Liver (tissue), 9 donors: ENCODE measurements around the gene DDX1. TPM values are rescaled to one million over a fixed set of nuclear protein-coding genes. Genes with fewer than 3 reads are reported as not detected.
"Not testable (repeated sequence)": the region's sequence is repeated elsewhere in the genome, so short reads cannot be mapped to it uniquely, and the experiment has no call there.

Experiments used
- DNase-seq: peaks from one replicate; pipeline ENCODE4 v3.0.0-alpha.2; 2017; ENCODE audit warnings: low spot score
- H3K27ac ChIP-seq, 2 donors: one replicate each; pipeline ENCODE4 v1.7.0; 2013; ENCODE audit warnings: inconsistent platforms in 2 of 2, low read length in 2 of 2, control low read depth in 1 of 2, low read depth in 1 of 2, mild to moderate bottlenecking in 1 of 2
- H3K27me3 ChIP-seq, 4 donors: one replicate each; pipeline versions ENCODE4 v1.6.1 to v1.7.0; 2013; ENCODE audit warnings: low read length in 3 of 4, inconsistent platforms in 1 of 4, mild to moderate bottlenecking in 1 of 4, moderate library complexity in 1 of 4; ENCODE audit not compliant: control insufficient read depth in 4 of 4, insufficient read depth in 4 of 4
- H3K36me3 ChIP-seq, 4 donors: one replicate each; pipeline versions ENCODE4 v1.6.1 to v1.7.0; 2013; ENCODE audit warnings: low read length in 3 of 4, mild to moderate bottlenecking in 3 of 4, low read depth in 1 of 4, moderate library complexity in 1 of 4; ENCODE audit not compliant: control insufficient read depth in 4 of 4, insufficient read depth in 3 of 4
- H3K4me1 ChIP-seq, 4 donors: one replicate each; pipeline versions ENCODE4 v1.6.1 to v1.7.0; 2013; ENCODE audit warnings: low read length in 3 of 4, mild to moderate bottlenecking in 3 of 4, moderate library complexity in 1 of 4; ENCODE audit not compliant: control insufficient read depth in 4 of 4, insufficient read depth in 4 of 4
- H3K4me3 ChIP-seq, 3 donors: one replicate each; pipeline versions ENCODE4 v1.6.1 to v1.7.0; 2013; ENCODE audit warnings: low read length in 3 of 3, control low read depth in 1 of 3, low read depth in 1 of 3, mild to moderate bottlenecking in 1 of 3
- H3K9ac ChIP-seq, 2 donors: one replicate each; pipeline ENCODE4 v1.7.0; 2013; ENCODE audit warnings: low read length in 2 of 2, mild to moderate bottlenecking in 2 of 2, moderate library complexity in 2 of 2, control low read depth in 1 of 2, low read depth in 1 of 2
- H3K9me3 ChIP-seq, 4 donors: one replicate each; pipeline versions ENCODE4 v1.6.1 to v1.7.0; 2013; ENCODE audit warnings: low read length in 3 of 4; ENCODE audit not compliant: control insufficient read depth in 4 of 4
- EGR1 ChIP-seq, 2 donors: IDR thresholded peaks; 2 replicates each; pipeline ENCODE4 v1.6.1; 2016 to 2018; ENCODE audit warnings: antibody characterized with exemption in 2 of 2, low read depth in 2 of 2
- FOXA1 ChIP-seq: IDR thresholded peaks from 2 replicates; pipeline ENCODE4 v1.6.1; 2016; ENCODE audit warnings: antibody characterized with exemption
- GABPA ChIP-seq, 2 donors: IDR thresholded peaks in 1 of 2; conservative IDR thresholded peaks in 1 of 2; 2 replicates each; pipeline ENCODE4 v1.6.1; 2016; ENCODE audit warnings: antibody characterized with exemption in 2 of 2, mild to moderate bottlenecking in 1 of 2, moderate library complexity in 1 of 2
- HNF4A ChIP-seq, 2 donors: conservative IDR thresholded peaks; 2 replicates each; pipeline ENCODE4 v1.6.1; 2016; ENCODE audit warnings: antibody characterized with exemption in 2 of 2, mild to moderate bottlenecking in 2 of 2
- HNF4G ChIP-seq: IDR thresholded peaks from 2 replicates; pipeline ENCODE4 v1.6.1; 2016; ENCODE audit warnings: antibody characterized with exemption
- NR2F2 ChIP-seq: IDR thresholded peaks from 2 replicates; pipeline ENCODE4 v1.6.1; 2016; ENCODE audit warnings: antibody characterized with exemption
- RAD21 ChIP-seq, 2 donors: IDR thresholded peaks; 2 replicates each; pipeline ENCODE4 v1.6.1; 2016; ENCODE audit warnings: antibody characterized with exemption in 2 of 2, mild to moderate bottlenecking in 2 of 2
- TAF1 ChIP-seq: conservative IDR thresholded peaks from 2 replicates; pipeline ENCODE4 v1.6.1; 2016; ENCODE audit warnings: antibody characterized with exemption, mild to moderate bottlenecking
- WGBS: extraction: QIAGEN DNeasy Blood & Tissue Kit; methylation state at CpG from one replicate; pipeline ENCODE4 v1.1.7; 2013; 5-methylcytosine and 5-hydroxymethylcytosine counted together
- polyA plus RNA-seq, 2 donors: library from polyadenylated mRNA; stranded (reverse) in 1 of 2; unstranded in 1 of 2; fragments of 200-250 nt in 1 of 2; fragments of >200 nt in 1 of 2; fragmentation: Nextera tagmentation in 1 of 2; extraction: Ambion mirVana in 1 of 2; gene quantifications; one replicate each; pipeline versions ENCODE4 v1.2.1 to v1.2.3, GENCODE V29; 2013 to 2015
- total RNA-seq, 2 donors: library from RNA; depleted of rRNA; stranded (reverse); fragments of >200 nt; gene quantifications; one replicate each; pipeline ENCODE4 v1.2.3, GENCODE V29; 2014
- TF ChIP-seq, protein P1 (sequence below): fragments of 150-350 bp; IDR thresholded peaks from 2 replicates; pipeline ENCODE4 v1.5.1; 2017; ENCODE audit warnings: improper control_type of control experiment, low read depth, low read length; ENCODE audit not compliant: missing input control
- TF ChIP-seq, protein P2 (sequence below): IDR thresholded peaks from 2 replicates; pipeline ENCODE4 v1.6.1; 2016; ENCODE audit warnings: antibody characterized with exemption
- donor health status: healthy.
- donor health status: healthy.
- donor health status: healthy.
- donor health status: healthy.
- donor health status: healthy.

DDX1 gene
- total and polyA plus RNA-seq, 4 donors: 31.7 to 43.9 (median 38.8) TPM

DNA sequence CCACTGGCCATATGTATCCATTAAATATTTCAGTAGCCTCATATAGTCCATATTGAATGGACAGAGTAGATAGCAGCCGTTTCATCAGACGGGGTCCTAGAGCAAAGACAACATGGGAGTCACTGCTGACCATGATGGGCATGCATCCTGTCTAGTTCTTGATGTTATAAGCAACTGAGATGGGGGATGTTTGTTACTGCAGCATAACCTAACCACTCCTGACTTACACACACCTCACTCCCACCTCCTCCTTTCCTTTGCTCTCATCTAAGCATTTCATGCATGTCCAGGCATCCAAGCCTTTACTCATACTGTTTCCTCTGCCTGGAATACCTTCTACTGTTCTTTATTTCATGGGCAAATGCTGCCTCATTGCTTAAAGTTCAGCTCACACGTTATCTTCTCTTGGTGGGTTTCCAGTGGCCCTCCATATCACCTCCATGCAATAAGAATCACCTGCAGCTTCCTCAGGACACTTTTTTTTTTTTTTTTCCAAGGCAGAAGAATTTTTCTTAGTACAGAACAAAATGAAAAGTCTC, 87.8 kb downstream of the DDX1 start:
- H3K27ac ChIP-seq: no peak overlapping the region
- H3K36me3 ChIP-seq: no peaks in the 10 kb centered on the region
- H3K27me3 ChIP-seq: no peaks in the 10 kb centered on the region
- TF ChIP-seq, protein P1, sequence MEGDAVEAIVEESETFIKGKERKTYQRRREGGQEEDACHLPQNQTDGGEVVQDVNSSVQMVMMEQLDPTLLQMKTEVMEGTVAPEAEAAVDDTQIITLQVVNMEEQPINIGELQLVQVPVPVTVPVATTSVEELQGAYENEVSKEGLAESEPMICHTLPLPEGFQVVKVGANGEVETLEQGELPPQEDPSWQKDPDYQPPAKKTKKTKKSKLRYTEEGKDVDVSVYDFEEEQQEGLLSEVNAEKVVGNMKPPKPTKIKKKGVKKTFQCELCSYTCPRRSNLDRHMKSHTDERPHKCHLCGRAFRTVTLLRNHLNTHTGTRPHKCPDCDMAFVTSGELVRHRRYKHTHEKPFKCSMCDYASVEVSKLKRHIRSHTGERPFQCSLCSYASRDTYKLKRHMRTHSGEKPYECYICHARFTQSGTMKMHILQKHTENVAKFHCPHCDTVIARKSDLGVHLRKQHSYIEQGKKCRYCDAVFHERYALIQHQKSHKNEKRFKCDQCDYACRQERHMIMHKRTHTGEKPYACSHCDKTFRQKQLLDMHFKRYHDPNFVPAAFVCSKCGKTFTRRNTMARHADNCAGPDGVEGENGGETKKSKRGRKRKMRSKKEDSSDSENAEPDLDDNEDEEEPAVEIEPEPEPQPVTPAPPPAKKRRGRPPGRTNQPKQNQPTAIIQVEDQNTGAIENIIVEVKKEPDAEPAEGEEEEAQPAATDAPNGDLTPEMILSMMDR: no peak
- TF ChIP-seq TAF1 (no peak), FOXA1 (no peak), HNF4A (conservative IDR thresholded peaks at IDR 0.05) (no peak), RAD21 (IDR thresholded peaks at IDR 0.05) (no peak), HNF4G (no peak), NR2F2 (no peak), GABPA (IDR thresholded peaks at IDR 0.05 in 1 of 2, conservative IDR thresholded peaks at IDR 0.05 in 1 of 2) (no peak), EGR1 (IDR thresholded peaks at IDR 0.05; ENCODE audit: low read depth in 2 of 2) (no peak)
- TF ChIP-seq, protein P2, sequence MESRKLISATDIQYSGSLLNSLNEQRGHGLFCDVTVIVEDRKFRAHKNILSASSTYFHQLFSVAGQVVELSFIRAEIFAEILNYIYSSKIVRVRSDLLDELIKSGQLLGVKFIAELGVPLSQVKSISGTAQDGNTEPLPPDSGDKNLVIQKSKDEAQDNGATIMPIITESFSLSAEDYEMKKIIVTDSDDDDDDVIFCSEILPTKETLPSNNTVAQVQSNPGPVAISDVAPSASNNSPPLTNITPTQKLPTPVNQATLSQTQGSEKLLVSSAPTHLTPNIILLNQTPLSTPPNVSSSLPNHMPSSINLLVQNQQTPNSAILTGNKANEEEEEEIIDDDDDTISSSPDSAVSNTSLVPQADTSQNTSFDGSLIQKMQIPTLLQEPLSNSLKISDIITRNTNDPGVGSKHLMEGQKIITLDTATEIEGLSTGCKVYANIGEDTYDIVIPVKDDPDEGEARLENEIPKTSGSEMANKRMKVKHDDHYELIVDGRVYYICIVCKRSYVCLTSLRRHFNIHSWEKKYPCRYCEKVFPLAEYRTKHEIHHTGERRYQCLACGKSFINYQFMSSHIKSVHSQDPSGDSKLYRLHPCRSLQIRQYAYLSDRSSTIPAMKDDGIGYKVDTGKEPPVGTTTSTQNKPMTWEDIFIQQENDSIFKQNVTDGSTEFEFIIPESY: no peak
- H3K9ac ChIP-seq: no peak overlapping the region
- WGBS: 96% methylated on average over 3 of the region's 3 CpGs
- H3K4me3 ChIP-seq: no peak overlapping the region
- no peaks in the 10 kb centered on the region for H3K9me3 ChIP-seq
- no peak for DNase-seq
- peaks cover 0 to under 1% (median under 1%) of the 10 kb centered on the region in 4 donors for H3K4me1 ChIP-seq

DNA sequence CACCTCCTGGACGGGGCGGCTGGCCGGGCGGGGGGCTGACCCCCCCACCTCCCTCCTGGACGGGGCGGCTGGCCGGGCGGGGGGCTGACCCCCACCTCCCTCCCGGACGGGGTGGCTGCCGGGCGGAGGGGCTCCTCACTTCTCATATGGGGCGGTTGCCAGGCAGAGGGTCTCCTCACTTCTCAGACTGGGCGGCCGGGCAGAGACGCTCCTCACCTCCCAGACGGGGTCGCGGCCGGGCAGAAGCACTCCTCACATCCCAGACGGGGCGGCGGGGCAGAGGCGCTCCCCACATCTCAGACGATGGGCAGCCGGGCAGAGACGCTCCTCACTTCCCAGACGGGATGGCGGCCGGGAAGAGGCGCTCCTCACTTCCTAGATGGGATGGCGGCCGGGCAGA, 88.5 kb downstream of the DDX1 start:
- WGBS: 94% methylated on average over 29 of the region's 33 CpGs
- not testable (repeated sequence) for H3K4me1 ChIP-seq

More for the DNA sequence above, 88.5 kb downstream of the DDX1 start:
- H3K36me3 ChIP-seq, H3K4me3 ChIP-seq, H3K9ac ChIP-seq, H3K27me3 ChIP-seq, DNase-seq, H3K9me3 ChIP-seq, H3K27ac ChIP-seq: not testable (repeated sequence)

Other genes starting within 250 kb of the DDX1 start
- 10 to 100 TPM; 27.2 to 40.0 TPM for gene NBAS, start 30.5 kb upstream of the DDX1 start, total RNA-seq
- gene NBAS, start 30.5 kb upstream of the DDX1 start, polyA plus RNA-seq: 10 to 100 TPM; 10.5 to 10.7 TPM